Kidney (tissue), 14 donors: ENCODE measurements around the gene SOAT2. TPM values are rescaled to one million over a fixed set of nuclear protein-coding genes. Genes with fewer than 3 reads are reported as not detected.

Source experiments
- DNase-seq, 5 donors: peaks; one replicate each; pipeline ENCODE4 v3.0.0-alpha.2; 2013 to 2020
- FAIRE-seq: peaks from 2 replicates; lab custom pipeline; 2012; peaks lifted over from hg19 to GRCh38; lab: Jason Lieb, UNC
- H3K27ac ChIP-seq, 2 donors: one replicate each; pipeline ENCODE4 v1.7.0; 2013; ENCODE audit warnings: low read depth in 2 of 2, low read length in 2 of 2, inconsistent platforms in 1 of 2
- H3K27me3 ChIP-seq: one replicate; pipeline ENCODE4 v1.7.1; 2013; ENCODE audit warnings: low read length, inconsistent platforms; ENCODE audit not compliant: control insufficient read depth, insufficient read depth
- H3K36me3 ChIP-seq, 3 donors: one replicate each; pipeline versions ENCODE4 v1.7.0 to v1.7.1; 2013; ENCODE audit warnings: low read length in 3 of 3, control low read depth in 1 of 3, inconsistent platforms in 1 of 3; ENCODE audit not compliant: insufficient read depth in 3 of 3, control insufficient read depth in 2 of 3
- H3K4me1 ChIP-seq, 3 donors: one replicate each; pipeline versions ENCODE4 v1.7.0 to v1.7.1; 2013; ENCODE audit warnings: low read length in 3 of 3, inconsistent platforms in 1 of 3, low read depth in 1 of 3; ENCODE audit not compliant: control insufficient read depth in 2 of 3, insufficient read depth in 2 of 3
- H3K4me3 ChIP-seq, 3 donors: one replicate each; pipeline versions ENCODE4 v1.7.0 to v1.8.1; 2013; ENCODE audit warnings: low read length in 3 of 3, control low read depth in 1 of 3, inconsistent platforms in 1 of 3
- H3K9ac ChIP-seq, 3 donors: one replicate each; pipeline versions ENCODE4 v1.7.0 to v1.7.1; 2013; ENCODE audit warnings: low read length in 3 of 3, control low read depth in 1 of 3, inconsistent platforms in 1 of 3
- H3K9me3 ChIP-seq, 3 donors: one replicate each; pipeline versions ENCODE4 v1.7.0 to v1.7.1; 2013; ENCODE audit warnings: low read length in 3 of 3, control low read depth in 1 of 3, inconsistent platforms in 1 of 3; ENCODE audit not compliant: control insufficient read depth in 2 of 3, insufficient read depth in 1 of 3
- intact Hi-C: fragments of 100-400 bp; cut with DNase I; formaldehyde crosslinking; loops from one replicate; pipeline ENCODE4 v1.11.1; 2022
- polyA plus RNA-seq: library from polyadenylated mRNA; stranded (reverse); fragments of 350-450 nt; fragmentation: Illumina TruSeq; extraction: RNeasy Lipid Tissue Mini Kit (QIAGEN cat#74804); gene quantifications from one replicate; pipeline ENCODE4 v1.2.3, GENCODE V29; 2014; ENCODE audit warnings: low read depth, low replicate concordance; ENCODE audit not compliant: insufficient read depth
- total RNA-seq: library from RNA; stranded (reverse); fragmentation: NEBNext Ultra II Directional; extraction: Animal tissue kit (Norgen Biotek cat#: 25700); gene quantifications from one replicate; pipeline ENCODE4 v1.2.1, GENCODE V29; 2021
- TF ChIP-seq, protein P1 (sequence below): IDR thresholded peaks from 3 replicates; pipeline ENCODE4 v1.5.1; 2012; ENCODE audit warnings: mild to moderate bottlenecking, moderate library complexity, borderline replicate concordance; ENCODE audit not compliant: insufficient read depth; ENCODE audit errors: extremely low read depth
- donor health status: control.
- donor health status: control.
- donor health status: control.
- donor health status: control.
- donor health status: control.
- donor health status: DM: yes; HTN: yes; CAD: no.
- donor health status: Normal renal cell carcinoma (clear cell type).

SOAT2 gene
- total and polyA plus RNA-seq, 2 donors from 2014 or later: 0.19 to 0.26 TPM

- Histone ChIP-seq H3K27me3 (no peaks in the 10 kb centered on the region), H3K9me3 (no peaks in the 10 kb centered on the region), H3K4me3 (no peak overlapping the region), H3K36me3 (peaks cover 0 to 26% (median 18%) of the 10 kb centered on the region in 3 donors), H3K4me1 (peaks cover 0 to 19% (median 0%) of the 10 kb centered on the region in 3 donors), H3K9ac (no peak overlapping the region), H3K27ac (no peak overlapping the region)
- FAIRE-seq: no peak
- DNase-seq: peak in 1 of 5 donors; percentile 51
- intact Hi-C loops: no loop called here
- TF ChIP-seq, protein P1, sequence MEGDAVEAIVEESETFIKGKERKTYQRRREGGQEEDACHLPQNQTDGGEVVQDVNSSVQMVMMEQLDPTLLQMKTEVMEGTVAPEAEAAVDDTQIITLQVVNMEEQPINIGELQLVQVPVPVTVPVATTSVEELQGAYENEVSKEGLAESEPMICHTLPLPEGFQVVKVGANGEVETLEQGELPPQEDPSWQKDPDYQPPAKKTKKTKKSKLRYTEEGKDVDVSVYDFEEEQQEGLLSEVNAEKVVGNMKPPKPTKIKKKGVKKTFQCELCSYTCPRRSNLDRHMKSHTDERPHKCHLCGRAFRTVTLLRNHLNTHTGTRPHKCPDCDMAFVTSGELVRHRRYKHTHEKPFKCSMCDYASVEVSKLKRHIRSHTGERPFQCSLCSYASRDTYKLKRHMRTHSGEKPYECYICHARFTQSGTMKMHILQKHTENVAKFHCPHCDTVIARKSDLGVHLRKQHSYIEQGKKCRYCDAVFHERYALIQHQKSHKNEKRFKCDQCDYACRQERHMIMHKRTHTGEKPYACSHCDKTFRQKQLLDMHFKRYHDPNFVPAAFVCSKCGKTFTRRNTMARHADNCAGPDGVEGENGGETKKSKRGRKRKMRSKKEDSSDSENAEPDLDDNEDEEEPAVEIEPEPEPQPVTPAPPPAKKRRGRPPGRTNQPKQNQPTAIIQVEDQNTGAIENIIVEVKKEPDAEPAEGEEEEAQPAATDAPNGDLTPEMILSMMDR: no peak
These were observed 28.8 kb upstream of the SOAT2 start for GRCh38 chr12:53074283-53074998.

- H3K4me1 ChIP-seq: peaks cover 2 to 18% (median 3%) of the 10 kb centered on the region in 3 donors
- no peaks in the 10 kb centered on the region for H3K9me3 ChIP-seq
- H3K27me3 ChIP-seq: no peaks in the 10 kb centered on the region
- DNase-seq: no peak
- TF ChIP-seq, protein P1: no peak
- no peak overlapping the region for H3K27ac ChIP-seq
- no peak overlapping the region for H3K4me3 ChIP-seq
- intact Hi-C loops: no loop called here
- H3K9ac ChIP-seq: no peak overlapping the region
- FAIRE-seq: no peak
- H3K36me3 ChIP-seq: peaks cover 0 to 26% (median 18%) of the 10 kb centered on the region in 3 donors
These were observed 28.3 kb upstream of the SOAT2 start for GRCh38 chr12:53074999-53075370.

DNA sequence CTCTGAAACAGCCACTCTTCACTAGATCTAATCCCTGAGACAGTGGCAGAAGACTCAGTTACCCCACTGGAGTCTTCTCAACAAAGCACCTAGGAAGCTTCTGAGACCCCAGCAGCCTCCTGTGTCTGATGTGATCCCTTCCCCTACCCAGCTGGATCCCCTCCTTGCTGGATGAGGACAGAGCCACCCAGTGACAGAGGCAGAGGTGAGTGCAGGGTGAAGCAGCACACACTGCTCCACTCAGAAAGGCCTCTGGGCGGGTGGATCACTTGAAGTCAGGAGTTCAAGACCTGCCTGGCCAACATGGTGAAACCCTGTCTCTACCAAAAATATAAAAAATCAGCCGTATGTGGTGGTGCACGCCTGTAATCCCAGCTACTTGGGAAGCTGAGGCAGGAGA is 26.8 kb upstream of the SOAT2 start:
- no peak overlapping the region for H3K4me3 ChIP-seq
- DNase-seq (no peak), FAIRE-seq (no peak)
- peaks cover 0 to 26% (median 18%) of the 10 kb centered on the region in 3 donors for H3K36me3 ChIP-seq
- H3K9me3 ChIP-seq: no peaks in the 10 kb centered on the region
- peaks cover 2 to 15% (median 4%) of the 10 kb centered on the region in 3 donors for H3K4me1 ChIP-seq
- H3K27me3 ChIP-seq: no peaks in the 10 kb centered on the region
- H3K9ac ChIP-seq: no peak overlapping the region
- intact Hi-C loops: no loop called here
- H3K27ac ChIP-seq: no peak overlapping the region
- TF ChIP-seq, protein P1: no peak
